ENCODE data around the gene PIGO.
A peak's percentile ranks its signal among the peaks of the same experiment; 100 is the strongest.

The PIGO gene

DNA sequence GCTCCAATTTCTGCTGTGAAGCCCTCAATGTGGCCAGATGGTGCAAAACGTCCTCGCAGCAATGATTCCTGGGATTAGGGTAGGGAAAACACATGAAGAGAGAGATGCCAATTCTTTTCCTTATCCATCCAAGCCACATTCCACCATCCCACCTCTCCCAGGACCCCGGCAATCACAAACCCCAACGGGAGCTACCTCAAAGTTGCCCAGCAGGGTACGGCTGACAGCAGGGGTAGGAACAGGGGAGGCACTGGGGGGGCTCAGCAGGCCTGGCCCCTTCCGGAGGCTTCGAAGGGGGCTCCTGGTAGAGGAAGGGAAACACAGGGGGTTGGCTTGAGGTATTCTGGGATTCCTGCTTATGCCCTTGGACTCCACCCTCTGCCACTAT, 9.9 kb upstream of the PIGO start:
- DNase-seq (ENCODE audit: low read depth): no peak

DNA sequence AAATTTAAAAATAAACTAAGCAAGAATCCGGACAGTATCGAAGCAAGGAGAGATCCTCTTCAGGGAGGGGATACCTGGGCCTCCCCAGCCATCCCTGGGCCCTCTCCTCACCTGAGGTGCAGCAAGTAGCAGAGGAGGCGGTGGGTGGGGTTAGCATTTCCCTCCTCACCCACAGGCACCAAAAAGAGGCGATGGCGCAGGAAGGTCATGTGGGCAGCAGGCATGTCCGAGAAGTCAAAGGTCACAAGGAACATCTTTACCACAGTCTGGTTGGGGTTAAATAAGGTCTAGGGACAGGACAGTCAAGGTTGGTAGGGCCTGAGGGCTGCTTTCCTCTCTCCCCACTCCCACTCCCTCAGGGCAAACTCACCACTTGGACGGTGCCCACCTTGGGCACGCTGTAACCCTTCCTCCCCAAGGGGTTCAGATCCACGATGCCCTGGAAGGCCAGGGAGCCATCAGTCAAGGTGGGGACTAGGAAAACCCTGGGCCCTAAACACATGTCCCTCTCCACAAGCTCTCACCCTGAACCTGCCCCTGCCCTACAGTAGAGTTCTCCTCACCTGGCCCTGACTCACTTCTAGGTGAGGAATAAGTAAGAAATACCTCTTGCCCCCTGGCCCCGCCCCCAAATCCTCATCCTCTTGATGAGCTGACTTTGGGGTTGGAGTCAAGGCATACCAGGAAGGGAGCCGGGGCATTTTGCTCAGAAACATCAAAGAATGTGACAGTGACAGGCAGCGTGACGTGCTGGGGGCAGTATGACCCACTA, 9.4 kb upstream of the PIGO start:
- no peak for DNase-seq (ENCODE audit: low read depth)

DNA sequence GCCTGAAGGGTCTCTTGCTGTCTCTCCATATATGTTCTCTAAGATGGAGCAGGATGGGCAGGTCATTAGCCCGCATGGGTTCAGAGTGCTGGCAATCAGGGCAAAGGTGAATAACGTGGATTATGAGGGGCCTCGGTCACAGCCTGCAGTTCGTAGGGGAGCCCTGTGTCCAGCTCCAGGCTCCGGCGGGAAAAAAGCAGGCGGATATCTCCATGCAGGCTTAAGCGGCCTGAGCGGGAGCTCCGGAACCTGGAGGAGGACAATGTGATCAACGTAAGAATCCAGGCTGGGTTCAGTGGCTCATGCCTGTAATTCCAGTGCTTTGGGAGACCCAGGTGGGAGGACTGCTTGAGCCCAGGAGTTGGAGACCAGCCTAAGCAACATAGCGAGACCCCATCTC, 8.7 kb upstream of the PIGO start:
- DNase-seq (ENCODE audit: low read depth): no peak

DNA sequence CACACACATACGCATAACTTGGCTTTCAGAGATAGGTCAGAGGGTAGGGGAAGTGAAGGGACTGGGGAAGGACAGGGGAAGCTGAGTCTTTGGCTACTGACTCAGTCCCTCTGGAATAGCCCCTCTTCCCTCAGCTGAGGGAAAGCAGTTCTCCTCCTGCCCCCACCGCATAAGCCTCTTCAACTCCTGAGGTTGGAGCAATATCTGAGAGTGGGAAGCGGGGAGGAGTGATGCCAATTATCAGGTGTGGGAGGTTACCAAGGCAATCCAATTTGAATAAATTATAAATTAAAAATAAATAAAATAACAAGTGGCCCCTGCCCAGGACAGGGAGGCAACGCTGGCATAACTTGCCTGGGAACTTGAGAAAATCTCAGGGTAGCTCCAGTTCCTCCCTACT, 8.2 kb upstream of the PIGO start:
- no peak for DNase-seq (ENCODE audit: low read depth)

DNA sequence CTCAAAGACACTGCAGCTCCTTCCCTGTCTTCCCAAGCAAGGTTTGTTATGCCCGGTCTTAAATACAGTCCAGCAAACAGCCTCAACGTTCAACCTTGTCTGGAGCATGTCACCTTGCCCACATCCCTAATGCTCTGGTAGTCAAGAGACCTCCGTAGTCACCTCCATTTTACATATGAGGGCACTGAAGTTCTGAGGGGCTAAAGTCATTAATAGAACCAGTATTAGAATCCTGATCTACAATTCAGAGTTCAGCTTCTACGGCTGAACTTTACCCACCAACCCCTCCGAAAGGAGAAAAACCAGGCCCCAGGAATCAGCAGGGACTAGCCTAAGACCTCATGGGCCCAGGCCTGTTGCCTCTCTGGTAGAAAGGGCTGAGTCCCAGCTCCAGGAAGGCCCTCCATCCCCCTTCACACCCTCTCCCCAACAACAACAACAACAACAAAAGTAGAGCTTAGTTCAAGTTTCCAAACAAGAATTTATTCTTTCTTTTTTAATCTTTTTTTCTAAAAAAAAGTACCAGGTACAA, 7.3 kb upstream of the PIGO start:
- no peak for DNase-seq (ENCODE audit: low read depth)

DNA sequence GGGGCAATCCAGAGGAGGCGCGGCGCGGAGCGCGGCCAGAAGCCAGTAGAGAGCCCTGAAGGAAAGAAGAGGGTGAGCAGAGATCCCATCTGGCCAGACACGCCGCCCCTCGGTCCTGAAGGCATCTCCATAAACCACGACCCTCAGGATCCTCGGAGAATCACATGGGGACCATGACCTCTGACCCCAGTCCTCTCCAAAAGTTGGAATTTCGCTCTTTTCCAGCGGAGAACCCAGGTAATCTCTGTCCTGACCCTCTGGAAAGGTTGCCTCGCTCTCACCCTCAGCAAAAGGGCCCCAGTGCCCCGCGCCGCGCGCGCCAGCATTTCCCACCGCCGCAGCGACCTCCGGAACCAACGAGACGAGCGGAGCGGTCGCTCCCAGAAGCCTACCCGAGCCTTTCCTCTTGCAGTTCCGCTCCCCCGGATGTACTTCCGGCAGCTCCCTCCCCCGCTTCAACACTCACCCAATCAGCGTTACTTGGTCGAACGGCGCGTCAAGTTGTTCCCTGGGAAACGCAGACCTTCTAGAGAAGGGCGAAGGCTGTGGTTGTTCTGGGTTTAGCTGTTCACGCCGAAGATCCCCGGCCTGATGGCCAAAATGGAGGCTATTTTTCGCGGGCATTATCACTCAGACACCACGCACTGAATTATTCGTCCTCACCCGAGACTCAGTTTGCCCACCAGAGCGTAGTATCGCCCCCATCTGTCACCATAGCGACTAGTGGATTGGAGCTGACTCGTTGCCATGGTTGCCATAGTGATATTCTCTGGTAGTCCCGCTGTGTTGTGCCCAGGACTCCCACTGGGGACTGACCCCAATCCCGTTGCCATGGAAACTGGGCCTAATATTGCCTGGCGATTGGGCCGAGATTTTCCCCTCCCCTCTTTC, 6.6 kb upstream of the PIGO start, which contains the start of gene STOML2:
Gene STOML2, minus strand, starts transcription at position 363 of the 891 bp plus-strand sequence. Its CDS starts 37 bp downstream, at position 326.
- DNase-seq (ENCODE audit: low read depth): peak; percentile 83

DNA sequence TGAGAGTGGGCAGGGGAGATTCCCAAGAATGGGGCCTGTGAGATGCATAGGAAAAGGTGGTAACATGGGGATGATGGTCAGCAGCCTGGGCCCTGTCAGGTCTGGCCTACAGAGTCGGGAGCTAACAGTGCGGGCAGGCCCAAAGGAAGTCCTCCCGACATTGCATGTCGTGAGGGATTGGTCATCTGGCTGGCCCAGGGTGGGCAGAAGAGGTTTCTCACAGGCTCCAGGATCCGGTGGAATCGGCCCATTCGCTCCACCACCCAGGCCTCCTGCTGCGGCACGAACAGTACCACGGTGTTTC, 6.0 kb upstream of the PIGO start:
- no peak for DNase-seq (ENCODE audit: low read depth)

DNA sequence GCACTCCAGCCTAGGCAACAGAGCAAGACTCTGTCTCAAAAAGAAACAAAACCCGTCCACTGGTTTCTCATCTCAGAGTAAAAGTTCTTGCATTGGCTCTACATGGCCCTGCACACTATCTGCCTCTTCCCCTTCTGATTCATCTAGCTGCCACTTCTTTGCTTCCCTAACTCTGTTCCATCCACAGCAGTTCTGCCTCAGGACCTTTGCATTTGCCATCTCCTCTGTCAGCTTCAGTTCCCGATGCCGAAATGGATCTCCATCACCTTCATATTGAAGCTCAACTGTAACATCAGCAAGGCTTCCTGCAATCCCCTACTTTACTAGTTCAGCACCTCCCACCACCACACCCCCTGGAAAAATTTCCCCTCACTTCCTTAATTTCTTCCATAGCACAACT, 1.2 kb upstream of the PIGO start:
- no peak for DNase-seq (ENCODE audit: low read depth)

DNA sequence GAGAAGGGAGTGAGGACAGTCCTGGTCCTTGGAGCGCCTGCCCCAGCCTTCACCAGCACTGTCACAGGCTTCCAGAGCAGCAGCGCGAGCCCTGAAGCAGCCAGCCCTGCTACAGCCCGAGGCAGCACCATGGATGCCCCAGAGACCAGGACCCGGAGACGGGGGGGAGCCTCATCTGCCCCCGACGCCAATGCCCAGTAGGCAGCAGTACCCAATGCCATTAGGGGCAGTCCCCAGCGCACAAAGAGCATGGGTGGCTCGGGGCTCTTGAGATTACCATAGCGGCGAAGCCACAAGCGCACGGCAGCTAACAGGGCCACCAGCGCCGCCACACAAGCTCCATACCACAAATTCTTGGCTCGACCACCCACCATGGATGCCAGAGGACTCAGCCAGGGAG, 4.9 kb downstream of the PIGO start:
- no peak for DNase-seq (ENCODE audit: low read depth)

DNA sequence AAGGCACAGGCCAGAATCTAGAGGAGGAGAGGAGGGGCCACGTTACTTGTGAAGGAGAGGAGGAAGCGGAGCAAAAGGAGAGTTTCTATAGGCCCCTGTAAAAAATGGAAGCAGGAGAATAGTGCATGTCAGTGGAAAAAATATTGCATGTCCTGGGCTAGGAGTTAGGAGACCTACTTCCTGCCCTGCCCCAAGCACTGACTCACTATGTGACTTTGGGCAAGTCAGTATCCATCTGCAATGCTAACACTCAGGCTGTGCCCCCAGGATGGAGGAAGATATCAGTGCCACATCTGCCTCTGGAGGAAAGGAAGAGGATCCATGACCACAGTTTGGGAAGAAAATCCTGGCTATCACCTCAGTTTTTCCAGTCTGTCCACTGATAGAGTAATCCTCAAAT, 7.0 kb downstream of the PIGO start:
- DNase-seq (ENCODE audit: low read depth): no peak

DNA sequence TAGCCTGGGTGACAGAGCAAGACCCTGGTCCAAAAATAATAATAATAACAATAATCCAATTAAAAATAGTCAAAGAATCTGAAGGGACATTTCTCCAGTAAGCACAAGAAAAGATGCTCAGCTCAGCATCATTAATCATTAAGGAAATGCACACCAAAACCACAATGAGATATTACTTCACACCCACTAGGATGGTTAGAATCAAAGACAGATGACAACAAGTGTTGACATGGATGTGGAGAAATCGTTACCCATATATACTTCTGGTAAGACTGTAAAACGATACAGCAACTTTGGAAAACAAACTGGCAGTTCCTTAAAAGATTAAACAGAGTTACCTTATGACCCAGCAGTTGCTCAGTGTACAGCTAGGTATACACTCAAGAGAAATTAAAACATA, 11.3 kb downstream of the PIGO start:
- no peak for DNase-seq (ENCODE audit: low read depth)

DNA sequence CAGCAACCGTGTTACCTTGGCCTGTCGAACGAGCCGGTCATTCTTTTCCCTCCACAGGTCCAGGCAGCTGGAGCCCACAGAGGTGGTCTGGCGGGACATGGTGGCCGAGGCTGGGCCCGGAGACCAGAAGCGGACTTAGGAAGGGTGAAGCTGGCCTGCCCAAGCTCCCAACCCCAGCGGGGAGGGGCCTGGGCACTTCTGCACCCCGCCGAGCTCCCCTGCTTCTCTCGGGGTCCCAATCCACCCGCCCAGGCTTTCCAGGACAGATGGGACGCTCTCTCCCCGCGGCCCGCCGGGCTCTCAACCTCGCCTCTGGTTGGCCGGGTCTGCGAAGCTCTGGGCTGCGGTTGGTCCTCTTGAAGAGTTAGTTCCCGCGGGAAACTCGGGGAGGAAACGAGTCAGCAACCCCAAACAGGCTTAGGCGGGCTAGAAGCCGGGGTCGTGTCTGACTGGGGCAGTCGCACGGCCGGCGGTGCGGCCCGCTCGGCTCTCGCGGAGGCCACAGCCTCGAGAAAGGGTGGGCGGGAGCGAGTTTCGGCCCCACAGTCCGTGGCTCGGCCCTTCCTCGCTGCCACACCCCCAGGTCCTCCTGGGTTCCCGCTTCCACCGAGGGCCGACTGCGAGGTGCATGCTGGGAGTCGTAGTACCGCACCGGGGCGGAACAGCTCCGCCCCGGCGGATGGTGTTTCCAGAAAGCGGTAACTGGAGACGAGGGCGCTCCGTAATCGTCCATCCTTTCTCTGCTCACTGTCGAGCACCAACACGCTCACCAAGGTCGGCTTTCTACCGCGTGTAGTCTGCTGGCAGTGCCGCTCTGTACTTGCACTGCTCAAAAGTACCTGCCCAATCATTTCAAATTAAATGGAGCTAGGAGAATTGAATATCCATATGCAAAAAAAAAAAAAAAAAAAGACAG, 16.7 kb downstream of the PIGO start, which contains the start of gene FANCG:
Gene FANCG, minus strand, starts transcription at position 517 of the 916 bp plus-strand sequence. Its CDS starts 418 bp downstream, at position 99.
- peak; percentile 83 for DNase-seq (ENCODE audit: low read depth)

DNA sequence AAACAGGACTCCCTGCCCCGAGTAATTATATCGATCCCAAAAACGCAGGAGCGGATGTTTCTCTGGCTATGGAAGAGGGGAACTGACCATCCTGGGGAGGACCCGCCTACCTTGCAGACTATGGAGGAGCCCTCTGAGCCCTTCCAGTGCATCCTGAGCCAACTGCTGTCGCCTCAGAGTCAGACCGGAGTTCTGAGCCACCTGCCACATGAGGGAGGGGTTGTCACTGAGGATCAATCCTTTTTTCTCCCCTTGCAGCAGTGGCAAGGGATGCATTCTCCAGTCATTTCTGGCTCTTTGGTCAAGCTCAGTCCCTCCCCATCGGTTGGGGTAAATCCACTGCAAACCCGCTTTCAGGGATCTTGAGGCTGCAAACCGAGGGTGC, 17.4 kb downstream of the PIGO start:
- DNase-seq (ENCODE audit: low read depth): no peak

DNA sequence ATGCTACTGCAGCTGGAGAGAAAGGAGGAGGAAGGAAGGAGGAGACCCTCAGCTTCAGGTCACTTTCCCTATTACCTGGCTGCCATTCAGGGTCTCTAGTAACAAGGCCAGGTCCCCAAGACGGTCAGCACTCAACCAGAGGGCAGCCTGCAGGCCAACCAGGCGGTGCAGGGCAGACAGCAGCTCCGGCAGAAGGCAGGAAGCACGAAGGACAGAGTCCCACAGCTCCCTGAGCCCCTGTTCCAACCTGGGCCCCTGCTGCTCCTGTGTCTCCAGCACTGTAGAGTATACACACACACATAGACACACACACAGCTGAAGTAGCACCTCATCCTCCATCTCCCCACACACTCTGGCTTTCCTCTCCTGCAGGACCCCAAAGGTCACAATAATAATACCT, 18.3 kb downstream of the PIGO start:
- no peak for DNase-seq (ENCODE audit: low read depth)

DNA sequence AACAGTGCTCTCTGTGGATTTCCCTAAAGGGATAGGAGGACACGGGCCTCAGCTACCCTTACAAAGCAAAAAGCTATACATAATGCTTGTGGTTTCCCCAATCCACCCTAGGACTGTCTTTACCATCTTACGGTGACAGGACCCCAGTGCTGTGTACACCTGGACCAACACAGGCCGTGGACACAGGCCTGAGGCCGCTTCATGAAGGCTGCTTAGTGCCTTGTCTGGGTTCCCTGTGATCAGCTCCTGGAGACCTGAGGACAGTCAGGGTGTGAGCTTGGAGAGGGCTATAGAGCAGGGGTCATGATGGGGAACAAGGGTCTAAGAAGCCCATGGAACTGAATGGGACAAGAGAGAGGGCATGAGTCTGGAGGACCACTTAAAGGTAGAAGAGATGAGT, 19.5 kb downstream of the PIGO start:
- no peak for DNase-seq (ENCODE audit: low read depth)

DNA sequence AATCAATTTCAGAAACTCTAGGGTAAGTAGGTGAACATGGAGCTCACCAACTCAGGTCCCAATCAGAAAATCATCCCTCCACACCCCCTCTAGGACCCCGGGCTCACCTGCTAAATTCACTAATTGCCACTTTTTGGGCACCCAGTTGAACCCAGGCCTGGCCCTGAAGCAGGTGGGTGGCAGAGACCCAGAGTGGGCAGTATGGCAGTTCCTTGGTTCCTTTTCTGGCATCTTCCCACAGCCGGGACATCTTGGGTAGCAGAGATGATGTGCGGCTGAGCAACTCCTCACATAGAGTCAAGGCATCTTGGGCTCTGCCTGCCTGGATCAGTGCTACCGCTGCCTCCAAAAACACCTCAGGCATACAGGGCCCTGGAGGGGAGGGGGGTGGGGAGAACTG, 21.0 kb downstream of the PIGO start:
- DNase-seq (ENCODE audit: low read depth): no peak

DNA sequence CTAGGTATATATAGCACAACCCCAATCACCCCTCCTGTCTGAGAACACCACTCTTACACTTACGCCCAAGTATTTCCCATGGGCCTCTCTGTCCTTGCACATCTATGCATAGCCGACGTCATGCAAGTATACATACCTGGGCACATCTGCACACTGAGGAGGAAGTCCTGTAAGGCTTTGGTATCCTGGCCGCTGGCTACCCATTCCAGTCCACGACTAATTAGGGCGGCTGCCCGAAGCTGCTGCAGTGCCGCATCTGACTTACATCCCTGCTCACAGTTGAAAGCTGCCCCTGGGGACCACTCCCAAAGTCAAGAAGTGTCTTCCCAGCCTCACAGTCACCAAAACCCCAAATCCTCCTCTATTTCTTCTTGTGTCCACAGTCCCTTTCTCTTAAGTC, 21.6 kb downstream of the PIGO start:
- no peak for DNase-seq (ENCODE audit: low read depth)

DNA sequence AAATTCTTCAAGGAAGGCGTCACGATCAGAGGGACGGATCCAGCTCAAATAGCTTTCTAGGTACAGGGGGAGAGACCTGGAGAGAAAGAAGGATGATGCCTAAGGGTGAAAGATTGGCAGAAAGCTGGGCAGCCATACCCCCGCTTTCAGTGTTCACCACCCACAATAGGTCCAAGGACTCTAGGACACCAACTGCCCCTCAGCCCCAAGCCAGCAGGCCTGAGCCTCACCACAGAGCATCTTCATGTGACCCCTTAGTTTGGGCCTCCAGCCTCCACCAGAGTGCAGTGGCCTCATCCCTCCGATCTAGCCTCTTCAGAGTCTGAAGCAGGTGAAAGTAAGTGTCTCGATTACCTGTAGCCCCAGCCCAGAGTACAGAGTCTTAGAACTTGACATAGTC, 22.2 kb downstream of the PIGO start:
- no peak for DNase-seq (ENCODE audit: low read depth)

DNA sequence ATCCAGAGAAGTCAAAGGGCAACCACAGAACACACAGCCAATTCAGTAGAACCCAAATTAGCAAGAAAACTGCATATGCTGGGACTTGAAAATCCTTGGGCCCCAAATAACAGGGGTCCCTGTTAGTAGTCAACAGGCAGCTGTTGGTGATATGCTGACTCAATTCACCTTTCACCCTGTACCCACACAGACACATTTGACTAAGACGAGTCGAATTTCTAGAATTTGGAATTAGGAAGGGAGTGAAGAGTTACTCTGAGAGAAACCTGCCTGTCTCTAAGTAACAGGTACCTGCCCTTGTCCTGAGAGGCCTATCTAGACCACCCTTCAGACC, 23.1 kb downstream of the PIGO start:
- DNase-seq (ENCODE audit: low read depth): no peak

DNA sequence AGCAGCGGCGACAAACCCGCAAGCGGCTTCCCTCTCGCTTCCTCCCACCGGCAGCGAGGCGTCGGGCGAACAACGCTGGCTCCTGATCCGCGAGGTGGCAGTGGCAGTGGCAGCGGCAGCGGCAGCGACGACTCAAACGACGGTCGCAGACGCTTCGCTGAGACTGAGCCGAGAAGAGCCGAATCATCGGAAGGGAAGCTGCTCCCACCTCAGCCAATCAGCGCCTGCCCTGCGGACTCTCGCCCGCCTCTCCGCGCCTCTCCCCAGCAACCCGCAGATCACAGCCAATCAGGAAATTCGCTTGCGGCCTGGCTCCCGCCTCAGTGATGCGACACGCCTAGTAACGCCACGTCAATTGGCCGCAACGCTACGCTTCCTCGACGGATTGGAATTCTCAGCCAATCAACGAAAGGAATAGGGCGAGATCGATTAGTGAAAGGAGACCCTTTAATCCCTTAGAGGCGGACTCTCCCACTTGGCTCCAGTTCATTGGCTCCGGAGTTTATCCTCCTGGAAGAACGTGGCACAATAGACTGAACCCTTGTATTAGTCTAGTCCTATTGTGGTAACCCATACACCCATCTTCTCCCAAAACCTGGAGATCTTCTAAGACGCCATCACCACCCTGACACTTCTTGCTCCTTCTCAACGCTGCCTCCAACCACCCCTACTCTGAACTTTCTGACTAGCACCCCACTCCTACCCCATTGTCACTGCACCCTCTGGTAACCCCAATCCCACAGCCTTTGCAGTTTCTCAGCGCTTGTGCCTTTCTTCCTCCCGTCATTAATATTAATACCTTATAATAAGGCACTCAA, 23.7 kb downstream of the PIGO start, which contains the start of gene VCP:
Gene VCP, minus strand, starts transcription at position 165 of the 818 bp plus-strand sequence. CDS start 272 bp downstream, outside the sequence.
- DNase-seq (ENCODE audit: low read depth): peak; percentile 93

DNA sequence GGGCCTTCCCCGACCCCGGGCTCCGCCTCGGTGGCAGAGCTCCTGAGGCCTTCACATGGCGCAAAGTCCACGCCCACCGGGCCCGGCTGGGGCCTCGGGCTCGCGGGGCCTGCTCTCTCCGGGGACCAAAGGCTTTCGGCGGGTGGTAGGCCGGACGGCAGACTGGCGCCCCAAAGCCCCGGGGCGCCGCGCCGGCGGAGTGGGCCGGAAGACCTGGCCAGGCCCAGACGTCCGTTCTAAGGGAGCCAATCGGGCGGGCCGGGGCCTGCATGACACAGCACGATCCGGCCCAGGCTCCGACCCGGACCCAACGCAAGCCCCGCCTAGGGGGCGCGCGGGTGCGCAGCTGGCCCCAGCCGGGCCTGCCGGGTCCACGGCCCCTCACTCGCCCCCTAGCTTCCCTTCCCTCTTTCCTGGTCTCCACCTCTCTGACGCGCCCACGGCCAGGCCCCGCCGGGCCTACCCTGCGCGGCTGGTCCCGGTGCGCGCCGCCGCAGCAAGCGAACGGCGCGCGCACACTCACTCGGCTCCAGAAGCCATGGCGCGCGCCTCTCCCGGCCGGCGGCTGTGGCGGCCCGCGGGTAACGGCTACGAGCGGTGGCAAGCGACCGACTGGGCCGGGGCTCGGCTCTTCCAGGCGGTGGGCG, 24.5 kb downstream of the PIGO start:
- peak; percentile 73 for DNase-seq (ENCODE audit: low read depth)
